Right hindlimb (tissue), 1 donor: ENCODE results near the gene NTRK2.

Experiments used
- DNase-seq: peaks from one replicate; pipeline ENCODE4 v3.0.0-alpha.2; 2018

NTRK2 gene

GRCh38 chr9:84742261-84742660 lies 72.7 kb downstream of the NTRK2 start:
- no peak for DNase-seq

- no peak for DNase-seq
Measured at GRCh38 chr9:84744195-84744594, 74.7 kb downstream of the NTRK2 start.

- no peak for DNase-seq
Measured at GRCh38 chr9:84744726-84745125, 75.2 kb downstream of the NTRK2 start.

- DNase-seq, result no peak
Measured at GRCh38 chr9:84748112-84748511, 78.6 kb downstream of the NTRK2 start.

GRCh38 chr9:84750152-84750865 lies 80.8 kb downstream of the NTRK2 start:
- no peak for DNase-seq

- no peak for DNase-seq
Measured at GRCh38 chr9:84751921-84752320, 82.4 kb downstream of the NTRK2 start.

GRCh38 chr9:84754461-84754860 lies 84.9 kb downstream of the NTRK2 start:
- DNase-seq, result peak; percentile 26

- no peak for DNase-seq
Measured at GRCh38 chr9:84754881-84755280, 85.4 kb downstream of the NTRK2 start.

GRCh38 chr9:84755380-84755779 lies 85.9 kb downstream of the NTRK2 start:
- no peak for DNase-seq

GRCh38 chr9:84756171-84756570 lies 86.6 kb downstream of the NTRK2 start:
- DNase-seq, result peak; percentile 58

- DNase-seq, result peak; percentile 67
Measured at GRCh38 chr9:84756731-84757130, 87.2 kb downstream of the NTRK2 start.

GRCh38 chr9:84758817-84759216 lies 89.3 kb downstream of the NTRK2 start:
- no peak for DNase-seq

GRCh38 chr9:84759300-84759750 lies 89.8 kb downstream of the NTRK2 start:
- no peak for DNase-seq

GRCh38 chr9:84759804-84760203 lies 90.3 kb downstream of the NTRK2 start:
- no peak for DNase-seq

GRCh38 chr9:84761137-84761808 lies 91.7 kb downstream of the NTRK2 start:
- no peak for DNase-seq

GRCh38 chr9:84772511-84772910 lies 103.0 kb downstream of the NTRK2 start:
- DNase-seq, result no peak

- no peak for DNase-seq
Measured at GRCh38 chr9:84773022-84773421, 103.5 kb downstream of the NTRK2 start.

- no peak for DNase-seq
Measured at GRCh38 chr9:84775056-84775643, 105.6 kb downstream of the NTRK2 start.

GRCh38 chr9:84778570-84778969 lies 109.0 kb downstream of the NTRK2 start:
- no peak for DNase-seq

GRCh38 chr9:84779883-84780282 lies 110.4 kb downstream of the NTRK2 start:
- DNase-seq, result no peak

- DNase-seq, result no peak
Measured at GRCh38 chr9:84780385-84780784, 110.9 kb downstream of the NTRK2 start.

GRCh38 chr9:84781458-84781857 lies 111.9 kb downstream of the NTRK2 start:
- no peak for DNase-seq

- peak; percentile 37 for DNase-seq
Measured at GRCh38 chr9:84781931-84782866, 112.7 kb downstream of the NTRK2 start.
